ENCODE results near the gene CYB561.

- TF ChIP-seq POU2F2 (IDR thresholded peaks at IDR 0.05; ENCODE audit: low read depth, low read length), result no peak
- TF ChIP-seq POLR2A (IDR thresholded peaks at IDR 0.05; ENCODE audit: low read depth, low read length), result no peak
- no peak for TF ChIP-seq POLR2AphosphoS5 (IDR thresholded peaks at IDR 0.05; ENCODE audit: low read depth, low read length)
- TF ChIP-seq TAF1 (IDR thresholded peaks at IDR 0.05; ENCODE audit: low read depth, low read length), result no peak
These were observed 29.6 kb upstream of the CYB561 start for GRCh38 chr17:63475491-63476412.
